HG03135 (cell line): ENCODE results near the gene REPS1.
"Not testable (repeated sequence)": the region's sequence is repeated elsewhere in the genome, so short reads cannot be mapped to it uniquely, and the experiment has no call there.

Experiments used
- ATAC-seq: cut with Tn5 transposase; IDR thresholded peaks from one replicate; pipeline ENCODE4 v1.9.1; 2021; ENCODE audit warnings: mild to moderate bottlenecking, moderate library complexity; ENCODE audit not compliant: unreplicated experiment

The REPS1 gene

DNA sequence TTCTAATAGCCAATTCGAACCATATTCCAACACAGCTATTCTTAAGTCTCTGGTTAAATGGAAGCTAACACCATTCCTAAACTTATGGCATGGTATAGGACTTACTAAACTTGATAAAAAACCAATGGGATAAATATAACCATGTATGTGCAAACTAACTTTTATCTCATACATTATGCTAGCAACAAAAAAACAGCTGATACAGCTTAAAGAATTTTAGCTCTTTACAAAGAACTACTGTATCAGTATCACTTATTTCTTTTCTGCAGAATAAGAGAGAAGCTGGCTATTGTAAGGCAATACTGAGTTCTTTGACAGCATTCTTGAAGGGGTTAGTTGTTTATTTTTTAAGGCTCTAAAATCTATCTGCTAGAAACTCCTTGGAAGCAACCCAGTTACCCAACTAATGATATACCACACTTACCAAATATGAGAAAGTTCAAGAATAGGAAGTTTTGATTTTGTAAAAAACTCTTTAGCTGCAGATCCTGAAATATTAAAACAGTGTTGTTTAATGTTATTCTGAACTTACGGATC lies 44.9 kb downstream of the REPS1 start:
- no peak for ATAC-seq

GRCh38 chr6:138936873-138937272 lies 51.2 kb downstream of the REPS1 start:
- not testable (repeated sequence) for ATAC-seq

GRCh38 chr6:138931660-138932059 lies 56.4 kb downstream of the REPS1 start:
- no peak for ATAC-seq

- no peak for ATAC-seq
These were observed 61.5 kb downstream of the REPS1 start for GRCh38 chr6:138926579-138926978.

DNA sequence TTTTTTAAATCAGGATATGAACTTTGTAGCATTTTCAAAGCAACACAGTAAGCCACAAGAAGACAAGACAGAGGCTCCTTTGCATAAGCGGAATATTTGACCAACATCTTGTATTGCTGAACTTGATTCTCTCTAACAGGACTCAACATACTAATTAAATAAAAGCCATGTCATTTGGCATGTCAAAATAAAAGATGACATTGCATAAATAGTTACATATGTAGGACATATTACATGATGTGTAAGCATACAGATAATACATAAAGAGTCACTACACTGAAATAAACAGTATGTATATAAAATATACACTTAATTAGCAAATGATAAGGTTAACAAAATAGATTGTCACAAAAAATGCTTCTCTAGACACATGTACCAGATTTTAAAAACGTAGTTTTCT lies 62.2 kb downstream of the REPS1 start:
- ATAC-seq = no peak

GRCh38 chr6:138923561-138923960 lies 64.5 kb downstream of the REPS1 start:
- no peak for ATAC-seq

DNA sequence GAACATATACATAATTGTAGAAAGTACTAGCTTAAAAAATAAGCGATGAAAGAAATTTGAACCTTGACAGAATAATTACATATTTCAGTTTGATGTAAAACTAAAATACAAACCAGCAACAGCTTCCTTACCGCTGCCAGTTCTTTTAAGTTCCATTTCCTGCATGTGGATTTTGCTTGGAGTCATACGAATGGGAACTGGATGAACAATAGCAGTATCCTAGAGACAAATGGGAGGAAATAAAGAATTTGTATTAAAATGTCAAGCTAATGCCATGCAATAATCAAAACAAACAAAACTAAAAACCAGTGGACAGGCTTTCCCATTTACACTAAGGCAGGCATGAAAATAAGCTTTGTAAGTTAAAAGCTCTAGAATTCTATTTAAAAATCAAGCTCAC lies 67.1 kb downstream of the REPS1 start:
- no peak for ATAC-seq

GRCh38 chr6:138914701-138915100 lies 73.4 kb downstream of the REPS1 start:
- ATAC-seq = no peak

DNA sequence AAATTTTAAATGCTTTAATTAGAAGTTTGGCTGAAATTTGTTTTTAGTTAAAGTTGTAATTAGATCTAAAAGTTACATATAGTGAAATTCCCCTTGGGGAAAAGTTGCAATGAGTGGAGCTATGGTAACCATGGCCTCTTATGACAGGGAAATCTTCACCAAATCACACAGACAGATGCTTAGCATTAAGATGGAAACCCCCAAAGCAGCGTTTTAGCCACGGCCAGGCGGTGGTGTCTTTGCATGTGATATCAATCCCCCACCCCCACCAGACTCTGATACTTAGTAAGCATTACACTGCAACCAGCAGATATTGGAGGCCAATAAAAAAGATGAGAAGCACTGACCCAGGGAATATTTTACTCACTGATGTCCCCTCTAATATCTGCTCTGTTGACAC lies 75.7 kb downstream of the REPS1 start:
- no peak for ATAC-seq

- no peak for ATAC-seq
These were observed 78.1 kb downstream of the REPS1 start for GRCh38 chr6:138909975-138910374.

GRCh38 chr6:138909511-138909910 lies 78.5 kb downstream of the REPS1 start:
- no peak for ATAC-seq

- no peak for ATAC-seq
These were observed 80.9 kb downstream of the REPS1 start for GRCh38 chr6:138907167-138907566.

- no peak for ATAC-seq
These were observed 91.0 kb downstream of the REPS1 start for GRCh38 chr6:138897031-138897430.

DNA sequence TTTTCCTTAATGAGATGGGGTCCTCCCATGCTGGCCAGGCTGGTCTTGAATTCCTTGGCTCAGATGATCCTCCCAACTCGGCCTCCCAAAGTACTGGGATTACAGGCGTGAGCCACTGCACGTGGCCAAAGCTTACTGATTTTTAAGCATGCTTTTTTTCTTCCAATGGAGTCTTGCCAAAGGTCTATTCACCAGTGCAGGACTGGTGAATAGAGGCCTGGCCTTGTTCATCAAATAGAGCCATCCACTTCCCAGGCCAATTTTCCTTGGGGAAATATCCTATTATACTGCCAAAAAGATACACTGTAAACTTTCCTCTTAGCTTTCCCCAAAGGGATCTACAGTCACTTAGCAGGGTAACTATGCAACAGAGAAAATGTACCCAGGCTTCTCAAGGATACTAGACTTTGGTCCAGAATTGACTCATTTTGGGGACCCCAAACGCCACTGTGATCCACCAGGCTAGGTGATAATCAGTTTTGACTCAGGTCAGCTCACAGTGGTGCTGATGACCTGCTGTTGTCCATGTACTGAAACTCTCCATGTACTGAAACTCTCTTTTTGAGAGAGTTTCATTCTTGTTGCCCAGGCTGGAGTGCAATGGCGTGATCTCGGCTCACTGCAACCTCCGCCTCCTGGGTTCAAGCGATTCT lies 91.8 kb downstream of the REPS1 start:
- no peak for ATAC-seq

DNA sequence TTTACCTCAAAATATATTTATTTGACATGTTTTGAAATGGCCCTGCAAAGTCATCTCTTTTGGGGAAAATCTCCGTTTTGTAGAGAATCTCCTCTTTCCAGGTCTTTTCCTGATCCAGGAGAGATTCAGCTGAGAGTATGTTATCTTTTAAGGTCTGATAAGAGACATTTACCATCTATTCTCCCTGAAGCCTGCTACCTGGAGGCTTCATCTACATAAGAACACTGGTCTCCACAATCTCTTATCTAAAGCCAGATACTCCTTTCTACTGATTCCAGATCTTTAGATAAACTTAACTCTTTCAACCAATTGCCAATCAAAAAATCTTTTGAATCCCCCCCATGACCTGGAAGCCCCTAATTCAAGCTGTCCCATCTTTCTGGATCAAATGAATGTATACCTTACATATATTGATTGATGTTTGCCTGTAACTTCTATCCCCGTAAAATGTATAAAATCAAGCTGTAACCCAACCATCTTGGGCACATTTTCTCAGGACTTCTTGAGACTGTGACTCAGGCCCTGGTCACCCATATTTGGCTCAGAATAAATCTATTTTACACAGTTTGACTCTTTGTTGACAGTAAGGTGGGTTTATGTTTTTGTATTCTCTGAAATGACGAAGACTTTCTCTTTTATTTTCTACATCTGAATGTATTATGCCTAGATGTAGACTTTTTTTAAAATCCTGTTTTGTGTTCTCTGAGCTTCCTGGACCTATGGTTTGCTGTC lies 96.6 kb downstream of the REPS1 start:
- no peak for ATAC-seq

- no peak for ATAC-seq
These were observed 102.8 kb downstream of the REPS1 start for GRCh38 chr6:138885156-138885819.

DNA sequence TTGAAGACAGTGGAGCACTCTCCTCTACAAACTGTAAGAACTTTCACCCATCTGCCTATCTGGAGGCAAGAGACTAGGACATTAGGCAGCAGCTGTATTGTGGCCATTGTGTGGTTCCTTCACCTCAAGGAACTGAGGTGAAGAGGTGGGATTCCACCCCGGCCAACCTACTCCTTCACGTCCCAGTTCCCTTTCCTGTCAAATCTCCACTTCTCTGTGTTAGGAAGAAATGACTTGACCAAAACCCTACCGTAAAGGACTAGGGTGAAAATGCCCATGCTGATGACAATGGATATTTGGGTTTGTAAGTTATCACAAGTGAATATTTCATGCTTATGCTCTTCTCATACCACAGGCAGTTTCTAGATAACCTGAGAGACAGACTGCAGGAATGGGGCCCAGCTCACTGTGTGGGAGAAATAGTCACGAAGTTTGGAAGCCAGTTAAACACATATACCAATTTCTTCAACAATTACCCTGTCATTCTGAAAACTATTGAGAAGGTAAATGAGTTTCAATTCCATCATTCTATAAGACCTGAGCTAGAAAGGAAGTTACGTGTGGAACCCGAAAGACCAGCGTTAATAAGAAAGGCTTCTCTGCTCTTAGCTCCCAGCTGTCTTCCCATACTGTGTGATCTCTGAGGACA lies 105.6 kb downstream of the REPS1 start:
- peak; percentile 59 for ATAC-seq

DNA sequence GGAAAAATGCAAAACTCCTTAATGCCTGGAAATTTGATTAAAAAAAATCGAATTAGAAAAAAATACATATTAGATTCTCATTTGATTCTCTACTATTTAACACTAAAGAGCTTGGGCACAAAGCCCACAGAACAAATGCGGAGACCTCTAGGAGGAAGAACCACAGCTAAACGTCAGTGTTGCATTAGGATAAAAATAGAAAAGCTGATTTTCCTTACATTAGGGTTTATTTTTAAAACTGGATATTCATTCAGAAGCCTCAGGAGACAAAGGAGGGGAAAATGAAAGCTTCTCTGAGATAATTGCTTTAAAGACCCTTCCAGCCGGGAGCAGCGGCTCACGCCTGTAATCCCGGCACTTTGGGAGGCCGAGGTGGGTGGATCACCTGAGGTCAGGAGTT lies 114.9 kb downstream of the REPS1 start:
- no peak for ATAC-seq

GRCh38 chr6:138869398-138869797 lies 118.7 kb downstream of the REPS1 start:
- no peak for ATAC-seq

DNA sequence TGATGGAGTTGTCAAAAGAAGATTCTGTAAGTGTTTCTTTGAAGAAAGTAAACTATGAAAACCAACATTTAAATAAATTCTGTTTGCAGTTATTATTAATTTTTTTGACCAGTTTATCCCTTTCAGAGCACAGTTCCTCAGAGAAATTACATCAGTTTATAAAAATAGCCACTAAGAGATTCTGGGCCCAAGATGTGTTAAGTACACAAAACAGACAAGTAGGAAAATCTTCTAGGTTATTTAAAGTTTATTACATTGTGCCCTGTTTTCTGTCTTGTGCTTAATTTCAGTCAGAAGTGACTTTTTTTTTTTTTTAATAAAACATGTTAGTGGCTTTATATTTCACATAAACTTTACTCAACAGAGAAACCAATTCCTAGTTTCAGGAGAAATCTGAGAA lies 119.9 kb downstream of the REPS1 start:
- ATAC-seq = no peak

DNA sequence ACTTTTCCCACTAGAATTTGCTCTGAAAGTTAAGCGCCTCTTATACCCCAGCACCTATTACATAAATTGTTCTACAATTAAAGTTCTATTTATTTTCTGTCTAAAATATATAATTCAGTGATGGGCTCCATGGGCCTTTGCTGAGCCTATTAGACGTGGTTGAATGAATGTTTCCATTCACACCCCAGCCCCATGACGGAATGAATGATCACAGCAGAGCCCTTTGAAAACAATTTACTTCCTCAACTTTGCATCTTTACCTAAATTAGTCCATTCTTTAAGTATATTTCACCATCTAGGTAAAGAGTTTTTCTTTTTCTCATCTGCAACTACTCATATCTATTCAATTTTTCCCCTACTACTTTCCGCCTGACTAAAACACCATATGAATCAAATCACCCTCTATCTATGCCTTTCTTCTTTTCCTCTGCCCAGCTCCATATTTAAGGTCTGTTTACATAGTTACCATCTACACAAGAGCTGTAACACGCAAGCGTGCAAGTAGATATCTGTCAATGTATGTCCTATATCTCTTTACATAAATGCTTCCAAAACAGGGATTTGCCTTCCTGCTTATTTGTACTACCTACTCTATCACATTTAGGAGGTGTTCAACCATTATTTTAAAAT lies 122.5 kb downstream of the REPS1 start:
- no peak for ATAC-seq
